T-helper 2 cell treated with Interferon-gamma antibody and Interleukin-4, amounts not matched to agents 100 ng/mL and 5 ng/mL, for 36 hours (primary cell): ENCODE results near the gene C17orf58. TPM values are rescaled to one million over a fixed set of nuclear protein-coding genes. Genes with fewer than 3 reads are reported as not detected.
"Not testable (repeated sequence)": the region's sequence is repeated elsewhere in the genome, so short reads cannot be mapped to it uniquely, and the experiment has no call there.

ENCODE experiments used
- intact Hi-C: fragments of 100-400 bp; cut with micrococcal nuclease; formaldehyde crosslinking; loops from one replicate; pipeline ENCODE4 v1.15.1; 2023
- total RNA-seq: library from RNA; stranded (reverse); gene quantifications from 2 replicates; pipeline ENCODE4 v1.2.3, GENCODE V29; 2022

The C17orf58 gene
- total RNA-seq, 1 donor from 2014 or later = 7.2 TPM

GRCh38 chr17:68006797-68007196, 10.5 kb upstream of the C17orf58 start:
- intact Hi-C loops = no loop called here

- intact Hi-C loops = no loop called here
These were observed 7.9 kb upstream of the C17orf58 start for GRCh38 chr17:68004201-68004600.

- intact Hi-C loops = no loop called here
These were observed 3.1 kb upstream of the C17orf58 start for GRCh38 chr17:67999291-67999911.

- intact Hi-C loops = no loop called here
These were observed 2.2 kb upstream of the C17orf58 start for GRCh38 chr17:67998466-67998865.

GRCh38 chr17:67995570-67996263, 552 bp downstream of the C17orf58 start:
- intact Hi-C loops = no loop called here

- intact Hi-C loops = loop anchor here (5.0 kb wide), 1 partner anchor 1332 kb away; the partner anchor contains the start of gene ABCA5
These were observed 1.3 kb downstream of the C17orf58 start for GRCh38 chr17:67994817-67995569.

- intact Hi-C loops = loop anchor here (1.0 to 5.0 kb wide), 2 partner anchors 25 to 1333 kb away; partner anchors contain the start of gene ABCA5
These were observed 2.3 kb downstream of the C17orf58 start for GRCh38 chr17:67993998-67994361.

- intact Hi-C loops = loop anchor here (1.0 to 5.0 kb wide), 2 partner anchors 26 to 1334 kb away; partner anchors contain the start of gene ABCA5
These were observed 2.9 kb downstream of the C17orf58 start for GRCh38 chr17:67993153-67993997.

- intact Hi-C loops = loop anchor here (1.0 to 5.0 kb wide), 2 partner anchors 27 to 1335 kb away; partner anchors contain the start of gene ABCA5
These were observed 3.6 kb downstream of the C17orf58 start for GRCh38 chr17:67992548-67993152.

GRCh38 chr17:67990909-67991308, 5.4 kb downstream of the C17orf58 start:
- intact Hi-C loops = loop anchor here (5.0 kb wide), 1 partner anchor 1336 kb away; the partner anchor contains the start of gene ABCA5

- intact Hi-C loops = no loop called here
These were observed 12.9 kb downstream of the C17orf58 start for GRCh38 chr17:67983383-67983688.

- intact Hi-C loops = no loop called here
These were observed 13.4 kb downstream of the C17orf58 start for GRCh38 chr17:67982686-67983382.

- intact Hi-C loops = no loop called here
These were observed 14.1 kb downstream of the C17orf58 start for GRCh38 chr17:67982034-67982640.

GRCh38 chr17:67980883-67981282, 15.4 kb downstream of the C17orf58 start:
- intact Hi-C loops = not testable (repeated sequence)

GRCh38 chr17:67980456-67980855, 15.8 kb downstream of the C17orf58 start:
- intact Hi-C loops = no loop called here

- intact Hi-C loops = not testable (repeated sequence)
These were observed 20.0 kb downstream of the C17orf58 start for GRCh38 chr17:67976306-67976705.

GRCh38 chr17:67974598-67975066, 21.6 kb downstream of the C17orf58 start:
- intact Hi-C loops = no loop called here

- intact Hi-C loops = no loop called here
These were observed 22.1 kb downstream of the C17orf58 start for GRCh38 chr17:67974185-67974584.

GRCh38 chr17:67970783-67971182, 25.5 kb downstream of the C17orf58 start:
- intact Hi-C loops = no loop called here
